GM12878 (cell line): Measurements from ENCODE around the gene DNMT3L. TPM values are rescaled to one million over a fixed set of nuclear protein-coding genes. Genes with fewer than 3 reads are reported as not detected.

ENCODE experiments used
- ASH2L ChIP-seq: fragments of 300-600, 200-600 bp; sonication (generic); IDR thresholded peaks from 2 replicates; pipeline ENCODE4 v1.6.1; 2017; ENCODE audit warnings: low read depth, mild to moderate bottlenecking, borderline replicate concordance
- CUX1 ChIP-seq: IDR thresholded peaks from 2 replicates; pipeline ENCODE4 v1.6.1; 2012; ENCODE audit warnings: improper control_type of control experiment, low read depth, low read length; ENCODE audit not compliant: insufficient replicate concordance
- E2F8 ChIP-seq: fragments of 450-650 bp; IDR thresholded peaks from 2 replicates; pipeline ENCODE4 v1.6.1; 2018; ENCODE audit warnings: mild to moderate bottlenecking, low read depth, moderate library complexity; ENCODE audit not compliant: partially characterized antibody
- MAX ChIP-seq: IDR thresholded peaks from 2 replicates; pipeline ENCODE4 v1.6.1; 2012; ENCODE audit warnings: low read depth, low read length, improper control_type of control experiment
- NFIC ChIP-seq: IDR thresholded peaks from 2 replicates; pipeline ENCODE4 v1.6.1; 2012; ENCODE audit warnings: low read depth, mild to moderate bottlenecking, inconsistent platforms, low read length, moderate library complexity
- SPI1 ChIP-seq: IDR thresholded peaks from 2 replicates; pipeline ENCODE4 v1.6.1; 2011; ENCODE audit warnings: low read depth, mild to moderate bottlenecking, low read length, moderate library complexity, borderline replicate concordance; ENCODE audit not compliant: insufficient read depth
- ZZZ3 ChIP-seq: IDR thresholded peaks from 2 replicates; pipeline ENCODE4 v1.6.1; 2011; ENCODE audit warnings: low read depth; ENCODE audit not compliant: control insufficient read depth, insufficient read length
- polyA plus RNA-seq, 11 experiments: library from polyadenylated mRNA; depleted of rRNA in 4 of 11; unstranded in 6 of 11; stranded (reverse) in 5 of 11; fragments of >200 nt; fragmentation: Nextera tagmentation in 4 of 11; fragmentation: Illumina TruSeq in 1 of 11; extraction: Ambion mirVana in 4 of 11; extraction: Trizol in 1 of 11; gene quantifications; 1 replicate in 1 of 11; 2 replicates in 10 of 11; pipeline versions ENCODE4 v1.2.1 to v1.2.3, GENCODE V29; 2011 to 2016; ENCODE audit warnings: inconsistent platforms in 2 of 11, missing spikeins in 2 of 11, low read depth in 1 of 11
- total RNA-seq, 4 experiments: library from RNA; depleted of rRNA in 3 of 4; stranded (reverse); fragments of >200 nt in 3 of 4; fragmentation: Illumina TruSeq in 1 of 4; extraction: Trizol in 1 of 4; gene quantifications; 2 replicates each; pipeline versions ENCODE4 v1.2.1 to v1.2.3, GENCODE V29; 2013 to 2021

The DNMT3L gene
- total and polyA plus RNA-seq, 10 of the 15 experiments (the other 5 are each of a cell fraction or from before 2014, with no cell fraction given): not detected

- TF ChIP-seq CUX1: no peak
- TF ChIP-seq ASH2L: no peak
- no peak for TF ChIP-seq ZZZ3
- TF ChIP-seq SPI1: no peak
- no peak for TF ChIP-seq E2F8
- TF ChIP-seq MAX: no peak
- no peak for TF ChIP-seq NFIC
These were observed 686 bp downstream of the DNMT3L start (continued) for GRCh38 chr21:44260791-44261631.
